ENCODE data around the gene CYYR1.

Gene CYYR1

GRCh38 chr21:26572702-26573381 is at the start of gene CYYR1:
Gene CYYR1, minus strand, starts transcription at chr21:26573286. Its CDS starts 346 bp downstream, at chr21:26572940.
- no peak for DNase-seq (ENCODE audit: low spot score)

GRCh38 chr21:26617176-26617575 is 44.1 kb upstream of the CYYR1 start:
- DNase-seq (ENCODE audit: low spot score), result no peak

- no peak for DNase-seq (ENCODE audit: low spot score)
Observed at GRCh38 chr21:26614251-26614650, 41.2 kb upstream of the CYYR1 start.

- DNase-seq (ENCODE audit: low spot score), result no peak
Observed at GRCh38 chr21:26599261-26599660, 26.2 kb upstream of the CYYR1 start.

- DNase-seq (ENCODE audit: low spot score), result no peak
Observed at GRCh38 chr21:26597981-26598380, 24.9 kb upstream of the CYYR1 start.

GRCh38 chr21:26597031-26597430 is 23.9 kb upstream of the CYYR1 start:
- DNase-seq (ENCODE audit: low spot score), result no peak

GRCh38 chr21:26595971-26596370 is 22.9 kb upstream of the CYYR1 start:
- no peak for DNase-seq (ENCODE audit: low spot score)

- DNase-seq (ENCODE audit: low spot score), result no peak
Observed at GRCh38 chr21:26593800-26594199, 20.7 kb upstream of the CYYR1 start.

- no peak for DNase-seq (ENCODE audit: low spot score)
Observed at GRCh38 chr21:26591543-26591942, 18.5 kb upstream of the CYYR1 start.

- DNase-seq (ENCODE audit: low spot score), result no peak
Observed at GRCh38 chr21:26588446-26588845, 15.4 kb upstream of the CYYR1 start.

GRCh38 chr21:26587736-26588201 is 14.7 kb upstream of the CYYR1 start:
- DNase-seq (ENCODE audit: low spot score), result peak; percentile 80

GRCh38 chr21:26583769-26584168 is 10.7 kb upstream of the CYYR1 start:
- no peak for DNase-seq (ENCODE audit: low spot score)

- DNase-seq (ENCODE audit: low spot score), result no peak
Observed at GRCh38 chr21:26581818-26582217, 8.7 kb upstream of the CYYR1 start.

GRCh38 chr21:26572076-26572701 is 897 bp downstream of the CYYR1 start:
- peak; percentile 46 for DNase-seq (ENCODE audit: low spot score)

GRCh38 chr21:26570203-26570602 is 2.9 kb downstream of the CYYR1 start:
- peak; percentile 53 for DNase-seq (ENCODE audit: low spot score)

- peak; percentile 48 for DNase-seq (ENCODE audit: low spot score)
Observed at GRCh38 chr21:26565546-26565945, 7.5 kb downstream of the CYYR1 start.

- DNase-seq (ENCODE audit: low spot score), result peak; percentile 42
Observed at GRCh38 chr21:26565111-26565510, 8.0 kb downstream of the CYYR1 start.

- DNase-seq (ENCODE audit: low spot score), result no peak
Observed at GRCh38 chr21:26563856-26564503, 9.1 kb downstream of the CYYR1 start.

GRCh38 chr21:26560612-26561011 is 12.5 kb downstream of the CYYR1 start:
- DNase-seq (ENCODE audit: low spot score), result no peak

- DNase-seq (ENCODE audit: low spot score), result no peak
Observed at GRCh38 chr21:26559099-26559498, 14.0 kb downstream of the CYYR1 start.

GRCh38 chr21:26557106-26557505 is 16.0 kb downstream of the CYYR1 start:
- no peak for DNase-seq (ENCODE audit: low spot score)

GRCh38 chr21:26555540-26556146 is 17.4 kb downstream of the CYYR1 start:
- no peak for DNase-seq (ENCODE audit: low spot score)

GRCh38 chr21:26554365-26554764 is 18.7 kb downstream of the CYYR1 start:
- no peak for DNase-seq (ENCODE audit: low spot score)

All from kidney capillary endothelial cell (primary cell).